Hepatocyte (in vitro differentiated cells): Measurements from ENCODE around the gene ZNF445. TPM values are rescaled to one million over a fixed set of nuclear protein-coding genes. Genes with fewer than 3 reads are reported as not detected.
"Not testable (repeated sequence)": the region's sequence is repeated elsewhere in the genome, so short reads cannot be mapped to it uniquely, and the experiment has no call there.

Source experiments
- DNase-seq: peaks from one replicate; pipeline ENCODE4 v3.0.0-alpha.2; 2016; ENCODE audit warnings: low spot score
- H2AFZ ChIP-seq: fragments of 200-600 bp; sonication (generic); 2 replicates; pipeline ENCODE4 v1.6.0; 2016; ENCODE audit warnings: antibody characterized with exemption, mild to moderate bottlenecking
- H3K27ac ChIP-seq: fragments of 200-600 bp; sonication (generic); 2 replicates; pipeline ENCODE4 v1.5.1; 2016; ENCODE audit warnings: mild to moderate bottlenecking
- H3K27me3 ChIP-seq: fragments of 200-600 bp; sonication (generic); 2 replicates; pipeline ENCODE4 v1.6.1; 2016
- H3K36me3 ChIP-seq: fragments of 200-600 bp; sonication (generic); replicated peaks from 2 replicates; pipeline ENCODE4 v1.5.1; 2016; ENCODE audit warnings: low read depth; ENCODE audit not compliant: insufficient read depth
- H3K4me1 ChIP-seq: fragments of 200-600 bp; sonication (generic); 2 replicates; pipeline ENCODE4 v1.5.1; 2016; ENCODE audit warnings: mild to moderate bottlenecking, moderate library complexity; ENCODE audit not compliant: insufficient read depth
- H3K4me2 ChIP-seq: fragments of 200-600 bp; sonication (generic); 2 replicates; pipeline ENCODE4 v1.6.0; 2016
- H3K4me3 ChIP-seq: fragments of 200-600 bp; sonication (generic); 2 replicates; pipeline ENCODE4 v1.5.1; 2016; ENCODE audit warnings: mild to moderate bottlenecking
- H3K79me2 ChIP-seq: fragments of 200-600 bp; sonication (generic); 2 replicates; pipeline ENCODE4 v1.6.0; 2017; ENCODE audit warnings: mild to moderate bottlenecking
- H3K9me2 ChIP-seq: fragments of 200-600 bp; sonication (generic); replicated peaks from 2 replicates; pipeline ENCODE4 v1.6.0; 2017; ENCODE audit warnings: mild to moderate bottlenecking; ENCODE audit not compliant: insufficient read depth
- H3K9me3 ChIP-seq: fragments of 200-600 bp; sonication (generic); 2 replicates; pipeline ENCODE4 v1.5.1; 2016; ENCODE audit warnings: low read depth, mild to moderate bottlenecking
- H4K20me1 ChIP-seq: fragments of 200-600 bp; sonication (generic); 2 replicates; pipeline ENCODE4 v1.6.0; 2016; ENCODE audit warnings: mild to moderate bottlenecking; ENCODE audit not compliant: insufficient read depth, poor library complexity, severe bottlenecking
- CTCF ChIP-seq: fragments of 200-600 bp; sonication (generic); IDR thresholded peaks from 2 replicates; pipeline ENCODE4 v1.5.1; 2016; ENCODE audit warnings: antibody characterized with exemption, mild to moderate bottlenecking; ENCODE audit not compliant: poor library complexity
- EZH2 ChIP-seq: fragments of 200-600 bp; sonication (generic); IDR thresholded peaks from 2 replicates; pipeline ENCODE4 v1.6.1; 2016; ENCODE audit warnings: antibody characterized with exemption, mild to moderate bottlenecking, borderline replicate concordance
- EZH2phosphoT487 ChIP-seq: fragments of 200-600 bp; sonication (generic); IDR thresholded peaks from one replicate; pipeline ENCODE4 v1.6.1; 2018; ENCODE audit warnings: antibody characterized with exemption, mild to moderate bottlenecking, low read depth, moderate library complexity; ENCODE audit not compliant: unreplicated experiment, severe bottlenecking
- WGBS: methylation state at CpG from one replicate; pipeline ENCODE4 v1.1.6; 2016; ENCODE audit warnings: low lambda C conversion rate; ENCODE audit errors: missing lambda C conversion rate; 5-methylcytosine and 5-hydroxymethylcytosine counted together
- polyA plus RNA-seq: library from polyadenylated mRNA; unstranded; fragments of >200 nt; fragmentation: Nextera tagmentation; extraction: Ambion mirVana; gene quantifications from 2 replicates; pipeline ENCODE4 v1.2.1, GENCODE V29; 2016
- total RNA-seq: library from RNA; depleted of rRNA; stranded (reverse); fragments of >200 nt; gene quantifications from 2 replicates; pipeline ENCODE4 v1.2.3, GENCODE V29; 2014

ZNF445 gene
- total and polyA plus RNA-seq, 2 experiments from 2014 or later = 6.4 to 10.5 TPM

DNA sequence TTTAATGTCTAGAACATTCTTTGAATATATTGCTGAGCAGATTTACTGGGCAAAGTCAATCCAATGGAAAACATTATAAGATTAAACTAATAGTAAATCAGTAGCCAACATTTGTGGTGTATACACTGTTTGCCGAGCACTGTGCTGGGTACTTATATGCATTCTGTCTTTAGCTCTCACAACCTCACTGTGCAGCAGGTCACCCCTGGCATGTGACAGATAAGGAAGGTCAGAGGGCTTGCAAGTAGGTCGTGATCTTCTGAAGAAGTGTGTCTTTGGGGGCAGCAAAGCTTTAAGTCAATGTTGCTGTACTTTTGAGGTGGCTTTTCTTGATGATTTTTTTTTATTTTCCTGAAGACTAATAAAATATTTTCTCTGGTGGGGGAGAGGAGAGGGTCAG lies 76.7 kb downstream of the ZNF445 start:
- Histone ChIP-seq H3K9me3 (no peaks in the 10 kb centered on the region), H4K20me1 (no peaks in the 10 kb centered on the region), H3K4me3 (no peak overlapping the region), H3K4me1 (no peaks in the 10 kb centered on the region), H3K4me2 (no peak overlapping the region), H3K9me2 (no peaks in the 10 kb centered on the region), H3K36me3 (no peaks in the 10 kb centered on the region), H3K27me3 (no peaks in the 10 kb centered on the region), H2AFZ (no peak overlapping the region), H3K27ac (no peak overlapping the region), H3K79me2 (no peaks in the 10 kb centered on the region)
- WGBS = 25% methylated on average over 2 of the region's 2 CpGs
- TF ChIP-seq EZH2phosphoT487 (no peak), CTCF (no peak), EZH2 (no peak)
- no peak for DNase-seq

GRCh38 chr3:44398853-44399252 lies 78.6 kb downstream of the ZNF445 start:
- H4K20me1 ChIP-seq = no peaks in the 10 kb centered on the region
- DNase-seq = no peak
- H3K4me1 ChIP-seq = no peaks in the 10 kb centered on the region
- H3K27me3 ChIP-seq = no peaks in the 10 kb centered on the region
- H3K27ac ChIP-seq = no peak overlapping the region
- no peaks in the 10 kb centered on the region for H3K9me3 ChIP-seq
- TF ChIP-seq CTCF (no peak), EZH2phosphoT487 (no peak), EZH2 (no peak)
- no peaks in the 10 kb centered on the region for H3K79me2 ChIP-seq
- H2AFZ ChIP-seq = no peak overlapping the region
- H3K9me2 ChIP-seq = no peaks in the 10 kb centered on the region
- no peaks in the 10 kb centered on the region for H3K36me3 ChIP-seq
- H3K4me2 ChIP-seq = no peak overlapping the region
- 79% methylated on average over 4 of the region's 4 CpGs for WGBS
- no peak overlapping the region for H3K4me3 ChIP-seq

- not testable (repeated sequence) for H3K9me2 ChIP-seq, H3K9me3 ChIP-seq, H4K20me1 ChIP-seq, H2AFZ ChIP-seq, H3K27me3 ChIP-seq, H3K4me2 ChIP-seq, H3K27ac ChIP-seq, DNase-seq, H3K79me2 ChIP-seq, H3K36me3 ChIP-seq, H3K4me1 ChIP-seq, H3K4me3 ChIP-seq
- WGBS = 95% methylated on average over 8 of the region's 8 CpGs
Measured at GRCh38 chr3:44398271-44398670, 79.2 kb downstream of the ZNF445 start.

DNA sequence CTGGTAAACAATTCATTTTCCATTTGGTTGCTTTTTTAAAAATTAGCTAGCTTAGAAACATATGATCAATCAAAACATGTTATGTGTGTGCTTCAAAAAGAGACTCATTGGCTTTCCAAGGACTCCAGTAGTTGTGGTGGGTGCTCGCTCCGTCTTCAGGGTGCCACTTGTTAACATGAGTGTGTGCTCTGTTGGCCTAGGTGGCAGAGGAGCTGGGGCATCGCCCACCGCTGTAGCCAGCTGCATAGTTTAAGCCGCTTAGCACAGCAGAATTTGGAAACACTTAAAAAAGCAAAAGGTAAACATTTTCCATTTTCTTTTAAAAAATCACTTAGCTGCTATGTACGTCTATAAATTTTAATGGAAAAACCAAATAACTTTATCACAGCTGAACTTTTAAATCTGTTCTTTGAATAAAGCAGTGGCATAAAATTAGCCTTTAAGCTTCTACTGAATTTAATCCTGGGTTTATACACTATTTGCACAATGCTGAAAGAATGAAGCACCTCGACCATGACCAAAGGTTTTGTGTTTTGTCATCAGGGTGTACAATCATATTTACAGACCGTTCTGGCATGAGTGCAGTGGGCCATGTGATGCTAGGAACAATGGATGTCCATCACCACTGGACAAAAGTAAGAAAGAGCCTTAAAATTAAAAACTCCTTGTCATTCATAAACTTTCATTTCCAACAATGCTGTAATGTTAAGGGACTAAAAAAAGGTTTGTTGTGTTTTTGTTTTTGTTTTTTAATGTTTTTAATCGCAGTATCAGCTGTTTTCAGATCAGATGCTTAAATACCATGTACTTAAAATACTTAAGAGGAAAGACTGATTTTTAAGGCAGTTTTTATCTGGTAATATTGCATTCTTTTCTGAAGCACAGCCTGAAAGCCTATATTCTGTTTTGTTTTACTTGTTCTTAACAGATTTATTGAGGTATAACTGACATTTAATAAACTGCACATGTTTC lies 81.0 kb downstream of the ZNF445 start:
- H3K4me1 ChIP-seq = no peaks in the 10 kb centered on the region
- no peaks in the 10 kb centered on the region for H3K9me2 ChIP-seq
- no peak overlapping the region for H2AFZ ChIP-seq
- no peaks in the 10 kb centered on the region for H3K79me2 ChIP-seq
- TF ChIP-seq EZH2 = no peak
- TF ChIP-seq CTCF = no peak
- no peak for TF ChIP-seq EZH2phosphoT487
- H3K27me3 ChIP-seq = no peaks in the 10 kb centered on the region
- H3K9me3 ChIP-seq = no peaks in the 10 kb centered on the region
- no peaks in the 10 kb centered on the region for H3K36me3 ChIP-seq
- WGBS = 82% methylated on average over 9 of the region's 9 CpGs
- no peak overlapping the region for H3K4me3 ChIP-seq
- H3K27ac ChIP-seq = no peak overlapping the region
- no peak overlapping the region for H3K4me2 ChIP-seq
- H4K20me1 ChIP-seq = no peaks in the 10 kb centered on the region
- no peak for DNase-seq
